SKM-1 treated with dmso at 0.1 percent for 144 hours (cell line): ENCODE results near the gene ADGRG6.

Experiments
- DNase-seq: peaks from one replicate; lab custom pipeline; 2025; ENCODE audit not compliant: unreplicated experiment; lab: John Stamatoyannopoulos, UW

Gene ADGRG6

GRCh38 chr6:142320366-142320765 is 18.6 kb downstream of the ADGRG6 start:
- DNase-seq, result no peak

GRCh38 chr6:142321451-142321850 is 19.6 kb downstream of the ADGRG6 start:
- DNase-seq, result no peak

- DNase-seq, result no peak
Measured at GRCh38 chr6:142322066-142322465, 20.3 kb downstream of the ADGRG6 start.

GRCh38 chr6:142322504-142323198 is 20.8 kb downstream of the ADGRG6 start:
- DNase-seq, result no peak

- no peak for DNase-seq
Measured at GRCh38 chr6:142323377-142323776, 21.6 kb downstream of the ADGRG6 start.

GRCh38 chr6:142324111-142324510 is 22.3 kb downstream of the ADGRG6 start:
- DNase-seq, result no peak

GRCh38 chr6:142325111-142325510 is 23.3 kb downstream of the ADGRG6 start:
- DNase-seq, result no peak

GRCh38 chr6:142326540-142326939 is 24.7 kb downstream of the ADGRG6 start:
- DNase-seq, result no peak

- no peak for DNase-seq
Measured at GRCh38 chr6:142328070-142328469, 26.3 kb downstream of the ADGRG6 start.

- DNase-seq, result no peak
Measured at GRCh38 chr6:142329486-142330113, 27.8 kb downstream of the ADGRG6 start.

- DNase-seq, result no peak
Measured at GRCh38 chr6:142331075-142331551, 29.3 kb downstream of the ADGRG6 start.

- DNase-seq, result no peak
Measured at GRCh38 chr6:142331601-142332000, 29.8 kb downstream of the ADGRG6 start.

GRCh38 chr6:142332393-142333098 is 30.7 kb downstream of the ADGRG6 start:
- DNase-seq, result no peak

- no peak for DNase-seq
Measured at GRCh38 chr6:142333431-142333830, 31.6 kb downstream of the ADGRG6 start.

GRCh38 chr6:142334294-142334693 is 32.5 kb downstream of the ADGRG6 start:
- peak; percentile 25 for DNase-seq

GRCh38 chr6:142335415-142335814 is 33.6 kb downstream of the ADGRG6 start:
- DNase-seq, result no peak

- no peak for DNase-seq
Measured at GRCh38 chr6:142336183-142336582, 34.4 kb downstream of the ADGRG6 start.

- DNase-seq, result no peak
Measured at GRCh38 chr6:142336787-142337186, 35.0 kb downstream of the ADGRG6 start.

GRCh38 chr6:142339113-142339512 is 37.3 kb downstream of the ADGRG6 start:
- no peak for DNase-seq

- DNase-seq, result peak; percentile 52
Measured at GRCh38 chr6:142339968-142340658, 38.3 kb downstream of the ADGRG6 start.

- DNase-seq, result no peak
Measured at GRCh38 chr6:142341855-142342330, 40.1 kb downstream of the ADGRG6 start.
